SU-DHL-6 (cell line): Measurements from ENCODE around the gene SOX6.

Experiments
- H2AFZ ChIP-seq: fragments of 200-600 bp; sonication (generic); 2 replicates; pipeline ENCODE4 v1.6.1; 2014; ENCODE audit warnings: low read depth, mild to moderate bottlenecking, moderate library complexity, mixed read lengths, antibody characterized with exemption, low read length; ENCODE audit not compliant: severe bottlenecking
- H3F3A ChIP-seq: fragments of 200-600 bp; shearing (Covaris generic); 2 replicates; pipeline ENCODE4 v1.6.0; 2016; ENCODE audit warnings: antibody characterized with exemption, mild to moderate bottlenecking; ENCODE audit not compliant: insufficient read depth
- H3K27ac ChIP-seq: fragments of 200-600 bp; sonication (generic); 2 replicates; pipeline ENCODE4 v1.5.1; 2016; ENCODE audit warnings: low read depth, mild to moderate bottlenecking, low read length, moderate library complexity, mixed read lengths
- H3K27me3 ChIP-seq: fragments of 200-600 bp; sonication (generic), shearing (Covaris generic); 2 replicates; pipeline ENCODE4 v1.6.0; 2014; ENCODE audit warnings: mild to moderate bottlenecking, low read length
- H3K36me3 ChIP-seq: fragments of 200-600 bp; sonication (generic); 2 replicates; pipeline ENCODE4 v1.6.1; 2014; ENCODE audit warnings: mild to moderate bottlenecking, low read length, mixed read lengths
- H3K4me2 ChIP-seq: fragments of 300-600, 200-600 bp; shearing (Covaris generic), sonication (generic); 2 replicates; pipeline ENCODE4 v1.6.0; 2014; ENCODE audit warnings: low read length, low read depth, mild to moderate bottlenecking; ENCODE audit not compliant: poor library complexity, severe bottlenecking
- H3K4me3 ChIP-seq: fragments of 200-600 bp; sonication (generic); 2 replicates; pipeline ENCODE4 v1.5.1; 2014; ENCODE audit warnings: antibody characterized with exemption, low read length, mild to moderate bottlenecking, mixed read lengths; ENCODE audit not compliant: insufficient read depth, poor library complexity, severe bottlenecking
- H3K79me2 ChIP-seq: fragments of 200-600 bp; sonication (generic); 2 replicates; pipeline ENCODE4 v1.6.1; 2014; ENCODE audit warnings: mild to moderate bottlenecking, low read length, moderate library complexity; ENCODE audit not compliant: insufficient read depth
- H3K9ac ChIP-seq: fragments of 200-600 bp; sonication (generic); 2 replicates; pipeline ENCODE4 v1.7.0; 2014; ENCODE audit warnings: mild to moderate bottlenecking, low read length
- H3K9me2 ChIP-seq: fragments of 200-600 bp; sonication (generic); replicated peaks from 2 replicates; pipeline ENCODE4 v1.6.1; 2014; ENCODE audit warnings: low read length; ENCODE audit not compliant: insufficient read depth
- H3K9me3 ChIP-seq: fragments of 200-600 bp; sonication (generic); 2 replicates; pipeline ENCODE4 v1.6.1; 2014; ENCODE audit warnings: low read length, mixed read lengths; ENCODE audit not compliant: insufficient read depth
- H4K20me1 ChIP-seq: fragments of 200-600 bp; sonication (generic); 2 replicates; pipeline ENCODE4 v1.6.1; 2014; ENCODE audit warnings: low read depth, mild to moderate bottlenecking, antibody characterized with exemption, low read length, moderate library complexity, mixed read lengths
- CTCF ChIP-seq: fragments of 200-600 bp; sonication (generic); IDR thresholded peaks from one replicate; pipeline ENCODE4 v1.5.1; 2017; ENCODE audit warnings: antibody characterized with exemption, mild to moderate bottlenecking, low read length, moderate library complexity; ENCODE audit not compliant: insufficient read depth, poor library complexity, severe bottlenecking
- EZH2phosphoT487 ChIP-seq: fragments of 200-600 bp; sonication (generic), shearing (Covaris generic); conservative IDR thresholded peaks from 2 replicates; pipeline ENCODE4 v1.6.1; 2018; ENCODE audit warnings: mild to moderate bottlenecking, antibody characterized with exemption, low read length, moderate library complexity, mixed read lengths

SOX6 gene

GRCh38 chr11:16099343-16099900 lies 256.9 kb downstream of the SOX6 start:
- TF ChIP-seq EZH2phosphoT487 = no peak
- TF ChIP-seq CTCF = no peak
- no peak overlapping the region for H3K4me3 ChIP-seq
- no peak overlapping the region for H3K9ac ChIP-seq
- H3K27me3 ChIP-seq = no peaks in the 10 kb centered on the region
- H2AFZ ChIP-seq = no peak overlapping the region
- no peaks in the 10 kb centered on the region for H3K9me2 ChIP-seq
- H4K20me1 ChIP-seq = no peaks in the 10 kb centered on the region
- no peak overlapping the region for H3K27ac ChIP-seq
- H3K36me3 ChIP-seq = no peaks in the 10 kb centered on the region
- no peak overlapping the region for H3K4me2 ChIP-seq
- no peaks in the 10 kb centered on the region for H3F3A ChIP-seq
- no peaks in the 10 kb centered on the region for H3K9me3 ChIP-seq
- H3K79me2 ChIP-seq = no peaks in the 10 kb centered on the region

GRCh38 chr11:16098526-16099205 lies 257.7 kb downstream of the SOX6 start:
- no peaks in the 10 kb centered on the region for H3F3A ChIP-seq
- H3K4me2 ChIP-seq = no peak overlapping the region
- H3K36me3 ChIP-seq = no peaks in the 10 kb centered on the region
- no peaks in the 10 kb centered on the region for H3K9me3 ChIP-seq
- TF ChIP-seq EZH2phosphoT487 = no peak
- no peak for TF ChIP-seq CTCF
- no peak overlapping the region for H2AFZ ChIP-seq
- H3K27me3 ChIP-seq = no peaks in the 10 kb centered on the region
- no peak overlapping the region for H3K27ac ChIP-seq
- H3K4me3 ChIP-seq = no peak overlapping the region
- H3K9me2 ChIP-seq = no peaks in the 10 kb centered on the region
- no peaks in the 10 kb centered on the region for H3K79me2 ChIP-seq
- H4K20me1 ChIP-seq = no peaks in the 10 kb centered on the region
- no peak overlapping the region for H3K9ac ChIP-seq

GRCh38 chr11:16097543-16097942 lies 258.8 kb downstream of the SOX6 start:
- no peaks in the 10 kb centered on the region for H3K27me3 ChIP-seq
- no peak overlapping the region for H3K4me2 ChIP-seq
- no peak overlapping the region for H3K4me3 ChIP-seq
- H2AFZ ChIP-seq = no peak overlapping the region
- H3K36me3 ChIP-seq = no peaks in the 10 kb centered on the region
- TF ChIP-seq CTCF (no peak), EZH2phosphoT487 (no peak)
- H3K9me3 ChIP-seq = no peaks in the 10 kb centered on the region
- no peak overlapping the region for H3K9ac ChIP-seq
- no peaks in the 10 kb centered on the region for H3F3A ChIP-seq
- no peaks in the 10 kb centered on the region for H3K9me2 ChIP-seq
- no peaks in the 10 kb centered on the region for H4K20me1 ChIP-seq
- no peak overlapping the region for H3K27ac ChIP-seq
- no peaks in the 10 kb centered on the region for H3K79me2 ChIP-seq
